HG03103 (cell line): Measurements from ENCODE around the gene RMI2.
A peak's percentile ranks its signal among the peaks of the same experiment; 100 is the strongest.

Experiments
- ATAC-seq: cut with Tn5 transposase; IDR thresholded peaks from one replicate; pipeline ENCODE4 v1.9.1; 2021; ENCODE audit warnings: low read depth; ENCODE audit not compliant: unreplicated experiment

RMI2 gene

GRCh38 chr16:11309895-11310633, 35.2 kb upstream of the RMI2 start:
- no peak for ATAC-seq

- ATAC-seq, result no peak
These were observed 34.7 kb upstream of the RMI2 start for GRCh38 chr16:11310634-11310977.

GRCh38 chr16:11310997-11311561, 34.2 kb upstream of the RMI2 start:
- peak; percentile 37 for ATAC-seq

GRCh38 chr16:11312718-11313492, 32.4 kb upstream of the RMI2 start:
- no peak for ATAC-seq

GRCh38 chr16:11313493-11314308, 31.6 kb upstream of the RMI2 start:
- no peak for ATAC-seq

GRCh38 chr16:11314309-11314894, 30.9 kb upstream of the RMI2 start:
- no peak for ATAC-seq

GRCh38 chr16:11315510-11315909, 29.7 kb upstream of the RMI2 start:
- no peak for ATAC-seq

GRCh38 chr16:11316331-11317015, 28.8 kb upstream of the RMI2 start:
- no peak for ATAC-seq

- no peak for ATAC-seq
These were observed 26.4 kb upstream of the RMI2 start for GRCh38 chr16:11318817-11319216.

- ATAC-seq, result no peak
These were observed 25.6 kb upstream of the RMI2 start for GRCh38 chr16:11319529-11320146.

- ATAC-seq, result no peak
These were observed 25.1 kb upstream of the RMI2 start for GRCh38 chr16:11320170-11320569.

- no peak for ATAC-seq
These were observed 23.6 kb upstream of the RMI2 start for GRCh38 chr16:11321662-11322061.

GRCh38 chr16:11322823-11323222, 22.4 kb upstream of the RMI2 start:
- ATAC-seq, result no peak

- ATAC-seq, result no peak
These were observed 21.5 kb upstream of the RMI2 start for GRCh38 chr16:11323551-11324336.

- ATAC-seq, result no peak
These were observed 19.7 kb upstream of the RMI2 start for GRCh38 chr16:11325404-11326083.

GRCh38 chr16:11326084-11326736, 19.0 kb upstream of the RMI2 start:
- ATAC-seq, result no peak

- ATAC-seq, result no peak
These were observed 18.5 kb upstream of the RMI2 start for GRCh38 chr16:11326737-11327276.
